Stomach (tissue), 4 donors: ENCODE data around the gene CCDC106.

Experiments used
- POLR2A ChIP-seq, 4 donors: fragments of 450-650 bp; IDR thresholded peaks; one replicate each; pipeline ENCODE4 v1.6.1; 2016; ENCODE audit warnings: antibody characterized with exemption in 4 of 4, control low read depth in 2 of 4, mild to moderate bottlenecking in 1 of 4, moderate library complexity in 1 of 4
- TF ChIP-seq, protein P1 (sequence below), 7 experiments: fragments of 450-650 bp in 4 of 7; fragments of 200-600 bp in 3 of 7; sonication (generic) in 3 of 7; IDR thresholded peaks; one replicate each; pipeline ENCODE4 v1.5.1; 2016 to 2019; ENCODE audit warnings: antibody characterized with exemption in 7 of 7, control low read depth in 2 of 7, mild to moderate bottlenecking in 1 of 7

DNA sequence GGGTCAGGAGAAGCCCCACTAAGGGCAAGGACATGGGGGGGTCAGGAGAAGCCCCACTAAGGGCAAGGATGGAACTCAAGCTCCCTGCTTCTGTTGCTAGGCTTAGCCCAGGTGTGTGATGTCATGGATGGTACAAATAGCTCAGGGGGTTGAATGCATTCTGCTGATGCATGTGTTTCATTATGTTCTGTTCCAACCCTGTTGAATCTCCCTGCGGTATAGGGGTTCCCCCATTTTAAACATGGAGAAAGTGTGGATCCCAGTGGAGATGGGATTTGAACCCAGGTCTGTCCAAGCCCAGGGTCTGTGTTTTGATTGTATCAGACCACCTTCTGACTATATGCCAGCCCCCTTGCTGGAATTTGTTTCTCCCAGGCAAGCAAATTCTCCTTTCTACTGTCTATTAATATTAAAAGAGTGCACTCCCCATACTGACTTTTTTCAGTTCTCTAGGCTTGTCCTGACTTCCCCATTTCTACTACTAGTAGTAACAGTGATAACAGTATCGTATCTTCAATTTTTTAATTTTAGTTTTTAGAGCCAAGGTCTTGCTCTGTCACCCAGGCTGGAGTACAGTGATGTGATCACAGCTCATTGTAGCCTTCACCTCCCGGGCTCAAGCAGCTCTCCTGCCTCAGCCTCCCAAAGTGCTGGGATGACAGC lies 35.9 kb upstream of the CCDC106 start:
- TF ChIP-seq, protein P1, sequence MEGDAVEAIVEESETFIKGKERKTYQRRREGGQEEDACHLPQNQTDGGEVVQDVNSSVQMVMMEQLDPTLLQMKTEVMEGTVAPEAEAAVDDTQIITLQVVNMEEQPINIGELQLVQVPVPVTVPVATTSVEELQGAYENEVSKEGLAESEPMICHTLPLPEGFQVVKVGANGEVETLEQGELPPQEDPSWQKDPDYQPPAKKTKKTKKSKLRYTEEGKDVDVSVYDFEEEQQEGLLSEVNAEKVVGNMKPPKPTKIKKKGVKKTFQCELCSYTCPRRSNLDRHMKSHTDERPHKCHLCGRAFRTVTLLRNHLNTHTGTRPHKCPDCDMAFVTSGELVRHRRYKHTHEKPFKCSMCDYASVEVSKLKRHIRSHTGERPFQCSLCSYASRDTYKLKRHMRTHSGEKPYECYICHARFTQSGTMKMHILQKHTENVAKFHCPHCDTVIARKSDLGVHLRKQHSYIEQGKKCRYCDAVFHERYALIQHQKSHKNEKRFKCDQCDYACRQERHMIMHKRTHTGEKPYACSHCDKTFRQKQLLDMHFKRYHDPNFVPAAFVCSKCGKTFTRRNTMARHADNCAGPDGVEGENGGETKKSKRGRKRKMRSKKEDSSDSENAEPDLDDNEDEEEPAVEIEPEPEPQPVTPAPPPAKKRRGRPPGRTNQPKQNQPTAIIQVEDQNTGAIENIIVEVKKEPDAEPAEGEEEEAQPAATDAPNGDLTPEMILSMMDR (IDR thresholded peaks at IDR 0.05): no peak
- TF ChIP-seq POLR2A (IDR thresholded peaks at IDR 0.05): no peak
